Kidney epithelial cell (primary cell): ENCODE data around the gene PTBP1. TPM values are rescaled to one million over a fixed set of nuclear protein-coding genes. Genes with fewer than 3 reads are reported as not detected.

ENCODE experiments used
- DNase-seq: peaks from one replicate; pipeline ENCODE4 v3.0.0-alpha.2; 2010; ENCODE audit warnings: low read depth
- H3K27me3 ChIP-seq: 2 replicates; pipeline ENCODE4 v1.6.0; 2011; ENCODE audit warnings: low read length; ENCODE audit not compliant: control insufficient read depth, insufficient read depth
- H3K36me3 ChIP-seq: 2 replicates; pipeline ENCODE4 v1.5.1; 2011; ENCODE audit warnings: low read length; ENCODE audit not compliant: control insufficient read depth, insufficient read depth
- H3K4me3 ChIP-seq: 2 replicates; pipeline ENCODE4 v1.5.1; 2011; ENCODE audit warnings: low read depth, mild to moderate bottlenecking, control low read depth, low read length
- total RNA-seq: library from RNA; depleted of rRNA; stranded (reverse); fragments of >200 nt; gene quantifications from 2 replicates; pipeline ENCODE4 v1.2.3, GENCODE V29; 2015
- TF ChIP-seq, protein P1 (sequence below): IDR thresholded peaks from 2 replicates; pipeline ENCODE4 v1.5.1; 2011; ENCODE audit warnings: mild to moderate bottlenecking, moderate library complexity, low read length, control low read depth, inconsistent platforms; ENCODE audit not compliant: insufficient read depth, poor library complexity, severe bottlenecking

Gene PTBP1
- total RNA-seq, 1 donor from 2014 or later = 268 TPM

DNA sequence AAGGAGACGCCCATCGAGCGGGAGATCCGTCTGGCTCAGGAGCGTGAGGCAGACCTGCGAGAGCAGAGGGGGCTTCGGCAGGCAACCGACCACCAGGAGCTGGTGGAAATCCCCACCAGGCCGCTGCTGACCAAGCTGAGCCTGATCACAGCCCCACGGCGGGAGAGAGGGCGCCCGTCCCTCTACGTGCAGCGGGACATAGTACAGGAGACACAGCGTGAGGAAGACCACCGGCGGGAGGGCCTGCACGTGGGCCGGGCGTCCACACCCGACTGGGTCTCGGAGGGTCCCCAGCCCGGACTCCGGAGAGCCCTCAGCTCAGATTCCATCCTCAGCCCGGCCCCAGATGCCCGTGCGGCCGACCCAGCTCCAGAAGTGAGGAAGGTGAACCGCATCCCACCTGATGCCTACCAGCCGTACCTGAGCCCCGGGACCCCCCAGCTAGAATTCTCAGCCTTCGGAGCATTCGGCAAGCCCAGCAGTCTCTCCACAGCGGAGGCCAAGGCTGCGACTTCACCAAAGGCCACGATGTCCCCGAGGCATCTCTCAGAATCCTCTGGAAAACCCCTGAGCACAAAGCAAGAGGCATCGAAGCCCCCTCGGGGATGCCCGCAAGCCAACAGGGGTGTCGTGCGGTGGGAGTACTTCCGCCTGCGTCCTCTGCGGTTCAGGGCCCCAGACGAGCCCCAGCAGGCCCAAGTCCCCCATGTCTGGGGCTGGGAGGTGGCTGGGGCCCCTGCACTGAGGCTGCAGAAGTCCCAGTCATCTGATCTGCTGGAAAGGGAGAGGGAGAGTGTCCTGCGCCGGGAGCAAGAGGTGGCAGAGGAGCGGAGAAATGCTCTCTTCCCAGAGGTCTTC is 39.2 kb upstream of the PTBP1 start:
- Histone ChIP-seq H3K27me3 (no peaks in the 10 kb centered on the region), H3K4me3 (no peak overlapping the region), H3K36me3 (peaks cover 1% of the 10 kb centered on the region)
- no peak for DNase-seq
- TF ChIP-seq, protein P1, sequence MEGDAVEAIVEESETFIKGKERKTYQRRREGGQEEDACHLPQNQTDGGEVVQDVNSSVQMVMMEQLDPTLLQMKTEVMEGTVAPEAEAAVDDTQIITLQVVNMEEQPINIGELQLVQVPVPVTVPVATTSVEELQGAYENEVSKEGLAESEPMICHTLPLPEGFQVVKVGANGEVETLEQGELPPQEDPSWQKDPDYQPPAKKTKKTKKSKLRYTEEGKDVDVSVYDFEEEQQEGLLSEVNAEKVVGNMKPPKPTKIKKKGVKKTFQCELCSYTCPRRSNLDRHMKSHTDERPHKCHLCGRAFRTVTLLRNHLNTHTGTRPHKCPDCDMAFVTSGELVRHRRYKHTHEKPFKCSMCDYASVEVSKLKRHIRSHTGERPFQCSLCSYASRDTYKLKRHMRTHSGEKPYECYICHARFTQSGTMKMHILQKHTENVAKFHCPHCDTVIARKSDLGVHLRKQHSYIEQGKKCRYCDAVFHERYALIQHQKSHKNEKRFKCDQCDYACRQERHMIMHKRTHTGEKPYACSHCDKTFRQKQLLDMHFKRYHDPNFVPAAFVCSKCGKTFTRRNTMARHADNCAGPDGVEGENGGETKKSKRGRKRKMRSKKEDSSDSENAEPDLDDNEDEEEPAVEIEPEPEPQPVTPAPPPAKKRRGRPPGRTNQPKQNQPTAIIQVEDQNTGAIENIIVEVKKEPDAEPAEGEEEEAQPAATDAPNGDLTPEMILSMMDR = no peak

DNA sequence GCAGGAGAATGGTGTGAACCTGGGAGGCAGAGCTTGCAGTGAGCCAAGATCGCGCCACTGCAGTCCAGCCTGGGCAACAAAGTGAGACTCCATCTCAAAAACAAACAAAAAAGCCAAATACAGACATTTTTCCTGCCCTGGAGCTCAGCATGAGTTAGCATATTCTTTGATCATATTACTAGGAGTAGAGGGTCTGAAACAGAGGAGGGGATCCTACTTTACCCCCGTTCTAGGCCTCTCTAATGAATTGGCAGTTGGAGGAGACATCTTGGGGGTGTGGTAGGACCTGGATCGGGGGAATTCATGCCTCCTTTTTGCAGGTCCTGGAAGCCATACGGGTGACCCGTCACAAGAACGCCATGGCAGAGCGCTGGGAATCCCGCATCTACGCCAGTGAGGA is 34.1 kb upstream of the PTBP1 start:
- DNase-seq = no peak
- TF ChIP-seq, protein P1 = no peak
- Histone ChIP-seq H3K27me3 (no peaks in the 10 kb centered on the region), H3K4me3 (no peak overlapping the region), H3K36me3 (peaks cover 1% of the 10 kb centered on the region)

DNA sequence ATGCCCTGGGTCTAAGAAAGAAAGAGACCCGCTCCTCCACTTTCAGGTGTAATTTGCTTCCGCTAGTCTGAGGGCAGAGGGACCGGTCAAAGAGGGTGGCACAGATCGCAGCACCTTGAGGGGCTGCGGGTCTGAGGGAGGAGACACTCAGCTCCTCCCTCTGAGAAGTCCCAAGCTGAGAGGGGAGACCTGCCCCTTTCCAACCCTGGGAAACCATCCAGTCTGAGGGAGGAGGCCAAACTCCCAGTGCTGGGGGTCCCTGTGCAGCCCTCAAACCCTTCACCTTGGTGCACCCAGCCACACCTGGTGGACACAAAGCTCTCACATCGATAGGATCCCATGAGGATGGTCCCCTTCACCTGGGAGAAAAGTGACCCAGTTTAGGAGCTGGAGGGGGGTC is 33.4 kb upstream of the PTBP1 start:
- Histone ChIP-seq H3K4me3 (no peak overlapping the region), H3K27me3 (no peaks in the 10 kb centered on the region), H3K36me3 (peaks cover 1% of the 10 kb centered on the region)
- TF ChIP-seq, protein P1 = no peak
- DNase-seq = no peak

DNA sequence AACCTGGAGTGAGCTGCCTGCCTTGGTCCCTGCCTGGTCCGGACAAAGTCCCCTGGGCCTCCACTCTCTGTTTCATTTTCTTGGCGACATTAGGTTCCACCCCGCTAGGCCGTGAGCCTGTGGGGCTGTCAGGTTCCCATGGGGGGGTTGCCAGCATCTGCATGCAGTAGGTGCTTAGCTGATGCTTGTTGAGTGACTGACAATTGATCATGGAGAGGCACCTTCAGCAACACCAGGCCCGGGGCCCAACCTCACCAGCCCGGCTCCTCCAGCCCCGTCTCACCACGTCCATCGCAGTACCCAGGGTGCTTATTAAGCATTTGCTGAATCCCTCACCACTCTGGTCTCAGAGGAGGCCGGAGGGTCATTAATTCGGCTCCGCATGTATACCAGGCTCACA is 33.0 kb upstream of the PTBP1 start:
- no peaks in the 10 kb centered on the region for H3K27me3 ChIP-seq
- peaks cover 1% of the 10 kb centered on the region for H3K36me3 ChIP-seq
- no peak for DNase-seq
- no peak overlapping the region for H3K4me3 ChIP-seq
- TF ChIP-seq, protein P1 = no peak

DNA sequence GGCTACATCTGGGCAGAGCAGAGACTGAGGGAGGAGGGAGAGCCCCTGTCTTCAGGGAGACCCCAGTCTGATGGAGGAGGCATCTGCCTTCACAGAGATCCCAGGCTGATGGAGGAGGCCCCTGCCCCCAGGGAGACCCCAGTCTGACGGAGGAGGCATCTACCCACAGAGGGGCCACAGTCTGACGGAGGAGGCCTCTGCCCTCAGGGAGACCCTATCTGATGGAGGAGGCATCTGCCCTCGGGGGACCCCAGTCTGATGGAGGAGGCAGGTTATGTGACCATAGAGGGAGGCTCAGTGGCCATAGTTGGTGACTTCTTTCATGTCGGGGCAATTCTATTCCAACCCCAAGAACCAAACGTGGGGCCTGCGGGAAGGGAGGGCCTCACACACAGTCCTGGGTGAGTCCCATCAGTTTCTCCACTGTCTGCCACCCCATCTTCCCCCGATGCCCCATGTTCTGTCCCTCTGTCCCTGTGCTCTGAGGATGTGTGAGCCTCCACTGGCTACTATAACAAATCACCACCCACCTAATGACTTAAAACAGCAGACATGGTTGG is 32.0 kb upstream of the PTBP1 start:
- Histone ChIP-seq H3K4me3 (no peak overlapping the region), H3K36me3 (peaks cover 1% of the 10 kb centered on the region), H3K27me3 (no peaks in the 10 kb centered on the region)
- DNase-seq = no peak
- TF ChIP-seq, protein P1 = no peak

DNA sequence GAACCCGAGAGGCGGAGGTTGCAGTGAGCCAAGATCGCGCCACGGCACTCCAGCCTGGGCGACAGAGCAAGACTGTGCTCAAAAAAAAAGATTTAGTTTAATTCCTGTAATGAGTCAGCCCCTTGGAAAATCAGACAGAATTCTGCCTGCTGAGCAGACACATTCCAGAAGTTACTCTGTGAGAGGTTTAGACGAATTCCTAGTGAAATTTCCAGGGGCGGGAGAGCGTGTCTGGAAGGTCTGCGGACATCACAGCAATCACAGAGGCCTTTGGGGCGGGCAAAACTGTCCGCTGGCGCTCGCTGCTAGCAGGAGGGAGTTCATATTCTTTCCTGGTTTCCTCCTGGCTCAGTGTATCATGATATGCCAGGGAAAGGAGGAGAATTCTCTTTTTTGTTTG is 28.8 kb upstream of the PTBP1 start:
- no peaks in the 10 kb centered on the region for H3K27me3 ChIP-seq
- H3K4me3 ChIP-seq = no peak overlapping the region
- DNase-seq = peak; percentile 83
- TF ChIP-seq, protein P1 = no peak
- no peaks in the 10 kb centered on the region for H3K36me3 ChIP-seq
